ENCODE data around the gene WEE2. TPM values are rescaled to one million over a fixed set of nuclear protein-coding genes. Genes with fewer than 3 reads are reported as not detected.

WEE2 gene
- polyA plus RNA-seq, 1 experiment = not detected

DNA sequence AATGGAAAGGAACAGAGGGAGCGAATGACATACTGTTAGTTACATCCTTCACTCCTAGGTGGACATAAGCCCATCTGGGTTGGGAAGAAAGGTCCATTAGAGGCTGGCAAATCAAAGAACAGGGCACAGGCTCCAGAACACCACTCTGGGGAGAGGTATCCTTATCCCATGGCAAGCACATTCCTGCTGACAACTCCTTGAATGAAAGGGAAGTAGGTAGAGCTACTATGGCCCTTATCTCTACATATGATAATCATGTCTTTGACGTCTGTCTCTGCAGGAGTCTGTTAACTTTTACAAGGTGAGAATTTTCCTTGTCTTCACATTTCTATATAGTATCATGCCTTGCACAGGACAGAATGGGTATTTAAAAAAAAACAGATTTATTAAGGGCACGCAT lies 16.6 kb upstream of the WEE2 start:
- TF ChIP-seq, protein P1, sequence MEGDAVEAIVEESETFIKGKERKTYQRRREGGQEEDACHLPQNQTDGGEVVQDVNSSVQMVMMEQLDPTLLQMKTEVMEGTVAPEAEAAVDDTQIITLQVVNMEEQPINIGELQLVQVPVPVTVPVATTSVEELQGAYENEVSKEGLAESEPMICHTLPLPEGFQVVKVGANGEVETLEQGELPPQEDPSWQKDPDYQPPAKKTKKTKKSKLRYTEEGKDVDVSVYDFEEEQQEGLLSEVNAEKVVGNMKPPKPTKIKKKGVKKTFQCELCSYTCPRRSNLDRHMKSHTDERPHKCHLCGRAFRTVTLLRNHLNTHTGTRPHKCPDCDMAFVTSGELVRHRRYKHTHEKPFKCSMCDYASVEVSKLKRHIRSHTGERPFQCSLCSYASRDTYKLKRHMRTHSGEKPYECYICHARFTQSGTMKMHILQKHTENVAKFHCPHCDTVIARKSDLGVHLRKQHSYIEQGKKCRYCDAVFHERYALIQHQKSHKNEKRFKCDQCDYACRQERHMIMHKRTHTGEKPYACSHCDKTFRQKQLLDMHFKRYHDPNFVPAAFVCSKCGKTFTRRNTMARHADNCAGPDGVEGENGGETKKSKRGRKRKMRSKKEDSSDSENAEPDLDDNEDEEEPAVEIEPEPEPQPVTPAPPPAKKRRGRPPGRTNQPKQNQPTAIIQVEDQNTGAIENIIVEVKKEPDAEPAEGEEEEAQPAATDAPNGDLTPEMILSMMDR (IDR thresholded peaks at IDR 0.05; ENCODE audit: low read depth, low read length) = no peak
- POLR2A ChIA-PET = no interaction called here
- no peak for DNase-seq (ENCODE audit: low read depth, low spot score)

DNA sequence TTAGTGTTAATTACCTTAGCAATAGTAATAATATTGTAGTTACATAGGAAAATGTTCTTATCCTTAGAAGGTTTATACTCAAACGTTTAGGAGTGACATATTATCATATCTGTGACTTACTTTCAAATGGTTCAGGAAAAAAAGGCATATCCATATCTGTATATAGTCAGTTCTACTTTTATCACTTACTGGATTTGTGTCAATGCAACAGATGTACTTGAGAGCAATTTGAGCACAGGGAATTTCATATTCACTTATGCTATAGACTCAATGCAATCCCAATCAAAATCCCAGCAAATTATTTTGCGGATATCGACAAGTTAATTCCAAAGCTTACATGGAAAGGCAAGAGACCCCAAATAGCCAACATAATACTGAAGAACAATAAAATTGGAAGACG lies 16.2 kb upstream of the WEE2 start:
- Histone ChIP-seq H3K4me3 (ENCODE audit: low read depth, low read length) (no peak overlapping the region), H3K27me3 (ENCODE audit: control insufficient read depth, insufficient read depth, low read length) (no peaks in the 10 kb centered on the region), H3K27ac (ENCODE audit: low read depth, low read length) (no peak overlapping the region), H3K9me3 (ENCODE audit: control insufficient read depth, insufficient read depth, low read length) (no peaks in the 10 kb centered on the region)
- CTCF ChIA-PET = no interaction called here
- POLR2A ChIA-PET = no interaction called here
- no peak for DNase-seq (ENCODE audit: low read depth, low spot score)
- TF ChIP-seq, protein P1 (IDR thresholded peaks at IDR 0.05; ENCODE audit: low read depth, low read length) = no peak

More for the DNA sequence above, 16.6 kb upstream of the WEE2 start:
- Histone ChIP-seq H3K27ac (ENCODE audit: low read depth, low read length) (no peak overlapping the region), H3K4me3 (ENCODE audit: low read depth, low read length) (no peak overlapping the region), H3K27me3 (ENCODE audit: control insufficient read depth, insufficient read depth, low read length) (no peaks in the 10 kb centered on the region), H3K9me3 (ENCODE audit: control insufficient read depth, insufficient read depth, low read length) (no peaks in the 10 kb centered on the region)
- CTCF ChIA-PET = no interaction called here

DNA sequence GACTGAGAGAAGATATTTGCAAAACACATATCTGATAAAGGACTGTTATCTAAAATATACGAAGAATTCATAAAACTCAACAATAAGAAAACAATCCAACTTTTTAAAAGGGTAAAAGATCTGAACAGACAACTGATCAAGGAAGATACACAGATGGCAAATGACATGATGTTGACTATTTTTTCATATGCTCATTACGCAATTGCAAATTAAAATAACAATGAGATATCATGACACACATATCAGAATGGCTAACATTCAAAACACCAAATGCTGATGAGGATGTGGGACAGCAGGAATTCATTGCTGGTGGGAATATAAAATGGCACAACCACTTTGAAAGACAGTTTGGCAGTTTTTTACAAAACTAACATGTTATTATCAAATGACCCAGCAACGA lies 15.1 kb upstream of the WEE2 start:
- POLR2A ChIA-PET = no interaction called here
- no peaks in the 10 kb centered on the region for H3K27me3 ChIP-seq (ENCODE audit: control insufficient read depth, insufficient read depth, low read length)

DNA sequence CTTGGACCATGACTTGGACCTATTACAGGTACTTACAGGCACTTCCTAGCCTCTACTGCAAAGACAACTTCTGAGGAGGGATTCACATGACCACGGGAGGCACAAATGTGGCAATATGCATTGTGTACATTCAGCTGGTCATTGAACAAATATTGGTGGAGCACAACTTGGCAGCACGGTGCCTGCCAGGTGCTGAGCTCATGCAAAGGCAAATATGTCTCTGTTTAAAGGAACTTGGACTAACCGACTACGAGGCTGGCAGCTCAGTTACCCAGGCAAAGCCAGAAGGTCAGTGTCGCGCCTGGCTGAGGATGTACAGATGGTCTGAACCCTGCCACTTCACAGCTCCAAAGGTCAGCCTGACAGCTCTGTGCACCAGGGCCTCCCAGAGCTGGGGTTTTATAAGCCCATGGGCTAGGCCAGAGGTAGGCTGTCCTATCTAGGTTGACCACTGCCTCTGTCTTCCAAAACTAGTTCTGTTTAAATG lies 12.3 kb upstream of the WEE2 start:
- DNase-seq (ENCODE audit: low read depth, low spot score) = no peak
- H3K27ac ChIP-seq (ENCODE audit: low read depth, low read length) = no peak overlapping the region
- TF ChIP-seq, protein P1 (IDR thresholded peaks at IDR 0.05; ENCODE audit: low read depth, low read length) = no peak
- no peak overlapping the region for H3K4me3 ChIP-seq (ENCODE audit: low read depth, low read length)
- H3K27me3 ChIP-seq (ENCODE audit: control insufficient read depth, insufficient read depth, low read length) = no peaks in the 10 kb centered on the region
- ChIA-PET CTCF (interaction anchor here (1.0 kb wide), 1 partner anchor 42 kb away, joined by 4 read pairs; no protein-coding TSS in a partner anchor), POLR2A (no interaction called here)
- no peaks in the 10 kb centered on the region for H3K9me3 ChIP-seq (ENCODE audit: control insufficient read depth, insufficient read depth, low read length)

More for the DNA sequence above, 15.1 kb upstream of the WEE2 start:
- no peak for DNase-seq (ENCODE audit: low read depth, low spot score)
- CTCF ChIA-PET = interaction anchor here (1.3 kb wide), 1 partner anchor 43 kb away, joined by 3 read pairs; no protein-coding TSS in a partner anchor
- H3K9me3 ChIP-seq (ENCODE audit: control insufficient read depth, insufficient read depth, low read length) = no peaks in the 10 kb centered on the region
- H3K27ac ChIP-seq (ENCODE audit: low read depth, low read length) = no peak overlapping the region
- no peak overlapping the region for H3K4me3 ChIP-seq (ENCODE audit: low read depth, low read length)
- TF ChIP-seq, protein P1 (IDR thresholded peaks at IDR 0.05; ENCODE audit: low read depth, low read length) = no peak

DNA sequence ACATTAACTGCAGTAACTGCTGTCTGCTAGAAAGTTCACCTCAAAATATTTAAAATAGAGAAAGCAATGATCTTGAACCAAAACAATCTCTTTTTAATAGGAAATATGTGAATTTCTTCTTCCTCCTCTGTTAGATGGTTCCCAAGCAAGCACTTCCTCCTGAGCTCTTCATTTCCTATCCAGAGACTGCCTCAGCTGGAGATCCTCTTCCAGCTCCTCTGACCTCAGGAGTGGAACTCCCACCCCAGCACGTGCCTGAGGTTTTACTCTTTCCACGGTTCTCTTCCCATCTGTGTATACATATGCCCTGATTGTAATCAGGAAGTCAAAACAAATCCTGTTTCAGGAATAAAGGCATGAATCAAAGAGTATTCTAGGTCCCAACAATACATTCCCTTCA lies 11.8 kb upstream of the WEE2 start:
- CTCF ChIA-PET = interaction anchor here (1.0 to 1.1 kb wide), 2 partner anchors 41 to 42 kb away, joined by 3 to 4 read pairs; partner anchors contain the start of gene SSBP1
- Histone ChIP-seq H3K4me3 (ENCODE audit: low read depth, low read length) (no peak overlapping the region), H3K27me3 (ENCODE audit: control insufficient read depth, insufficient read depth, low read length) (no peaks in the 10 kb centered on the region), H3K9me3 (ENCODE audit: control insufficient read depth, insufficient read depth, low read length) (no peaks in the 10 kb centered on the region), H3K27ac (ENCODE audit: low read depth, low read length) (no peak overlapping the region)
- no peak for DNase-seq (ENCODE audit: low read depth, low spot score)
- POLR2A ChIA-PET = interaction anchor here (0.8 kb wide), 1 partner anchor 42 kb away, joined by 3 read pairs; the partner anchor contains the start of gene SSBP1
- TF ChIP-seq, protein P1 (IDR thresholded peaks at IDR 0.05; ENCODE audit: low read depth, low read length) = no peak

Measured in AG04450 (cell line).